Effector CD8-positive, alpha-beta T cell (primary cell): ENCODE results near the gene USHBP1.

Experiments used
- DNase-seq: peaks from one replicate; lab custom pipeline; 2025; lab: John Stamatoyannopoulos, UW

USHBP1 gene

GRCh38 chr19:17240062-17240752 lies 24.3 kb downstream of the USHBP1 start:
- no peak for DNase-seq

DNA sequence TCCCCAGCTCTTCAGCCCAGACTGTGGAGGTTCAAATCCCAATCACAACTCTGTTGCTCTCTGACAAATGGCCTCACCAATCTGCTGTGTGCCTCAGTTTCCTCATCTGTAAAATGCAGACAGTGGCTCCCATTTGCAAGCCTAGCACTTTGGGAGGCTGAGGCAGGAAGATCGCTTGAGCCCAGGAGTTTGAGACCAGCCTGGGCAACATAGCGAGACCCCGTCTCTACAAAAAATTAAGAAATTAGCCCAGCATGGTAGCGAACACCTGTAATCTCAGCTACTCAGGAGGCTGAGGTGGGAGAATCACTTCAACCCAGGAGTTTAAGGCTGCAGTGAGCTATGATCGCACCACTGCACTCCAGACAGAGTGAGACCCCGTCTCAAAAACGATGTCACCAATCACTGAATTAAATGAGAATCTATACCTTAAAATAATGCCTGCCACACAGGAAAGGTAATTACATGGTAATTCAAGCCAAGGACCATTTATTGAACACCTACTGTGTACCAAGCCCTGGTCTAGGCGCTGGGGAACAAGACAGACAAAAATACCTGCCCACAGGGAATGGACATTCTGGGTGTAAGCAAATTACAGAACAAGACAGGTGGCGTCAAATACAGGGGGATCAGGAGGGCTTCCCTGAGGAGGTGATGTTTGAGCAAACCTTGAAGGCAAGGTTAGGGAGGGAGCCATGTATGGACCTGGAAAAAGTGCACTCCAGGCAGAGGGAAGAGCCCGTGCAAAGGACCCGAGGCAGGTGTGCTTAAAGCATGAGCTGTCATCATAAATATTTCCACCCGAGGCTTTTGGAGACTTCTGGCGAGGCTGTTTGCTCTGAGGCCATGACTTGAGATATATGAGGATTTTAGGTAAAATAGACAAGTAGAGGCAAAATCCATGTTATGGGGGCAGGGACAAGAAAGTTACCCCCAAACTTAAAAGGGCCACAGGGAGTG lies 26.5 kb downstream of the USHBP1 start:
- no peak for DNase-seq

DNA sequence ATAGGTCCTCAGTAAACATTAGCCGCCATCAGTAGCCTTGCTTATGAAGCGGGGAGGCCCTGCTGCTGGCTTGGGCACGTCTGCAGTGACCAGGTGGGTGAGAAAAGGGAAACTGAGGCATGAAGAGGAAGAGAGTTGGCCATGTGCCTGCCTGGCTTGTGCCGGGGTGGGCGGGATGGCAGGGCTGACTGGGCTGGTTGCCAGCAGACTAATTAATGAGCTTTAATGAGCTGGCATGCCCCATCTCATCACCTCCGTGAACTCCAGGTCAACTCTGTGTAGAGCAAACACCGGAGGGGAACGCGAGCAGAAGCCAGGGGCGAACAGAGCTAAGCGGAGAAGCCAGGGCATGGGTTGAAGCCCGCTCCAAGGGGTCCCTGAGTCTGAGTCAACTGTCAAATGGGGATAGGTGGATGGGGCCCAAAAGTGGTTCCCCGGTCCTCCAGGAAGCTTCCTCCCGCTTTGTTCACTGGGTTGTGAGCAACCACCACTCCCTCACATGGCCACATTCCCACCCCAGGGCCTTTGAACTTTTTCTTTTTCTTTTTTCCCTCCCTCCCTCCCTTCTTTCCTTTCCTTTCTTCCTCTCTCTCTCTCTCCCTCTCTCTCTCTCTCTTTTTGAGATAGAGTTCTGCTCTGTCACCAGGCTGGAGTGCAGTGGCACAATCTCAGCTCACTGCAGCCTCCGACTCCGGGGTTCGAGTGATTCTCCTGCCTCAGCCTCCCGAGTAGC lies 27.6 kb downstream of the USHBP1 start:
- DNase-seq = no peak

- DNase-seq = no peak
Measured at GRCh38 chr19:17235971-17236777, 28.4 kb downstream of the USHBP1 start.

DNA sequence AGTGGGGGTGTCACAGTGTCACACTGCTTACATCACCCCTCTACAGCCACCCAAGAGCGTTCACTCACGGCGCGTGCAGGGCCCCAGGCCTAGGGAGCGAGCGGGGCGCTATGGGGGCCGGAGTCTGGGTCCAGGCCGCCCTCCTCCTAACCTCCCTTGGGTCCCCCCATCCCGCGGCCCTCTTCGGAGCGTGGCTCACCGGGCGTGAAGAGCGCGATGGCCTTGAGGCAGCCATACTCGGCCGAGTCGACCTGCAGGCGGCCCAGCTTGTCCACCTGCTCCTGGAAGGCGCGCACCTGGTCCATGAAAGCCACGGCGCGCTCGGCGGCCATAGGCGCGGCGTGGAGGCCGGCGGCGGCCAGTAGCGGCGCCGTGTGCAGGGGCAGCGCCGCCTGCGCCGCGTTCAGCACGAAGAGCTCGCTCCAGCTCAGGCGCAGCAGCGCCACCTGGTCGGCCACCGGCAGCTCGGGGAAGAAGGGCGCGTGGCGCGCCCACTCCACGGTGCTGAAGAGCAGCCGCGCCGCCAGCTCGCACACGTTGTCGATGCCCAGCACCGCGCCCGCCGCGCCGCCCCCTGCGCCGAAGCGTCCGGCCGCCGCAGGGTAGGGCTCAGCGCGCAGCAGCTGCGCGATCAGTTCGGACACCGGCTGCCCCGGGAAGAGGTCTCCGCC lies 29.1 kb downstream of the USHBP1 start:
- peak; percentile 46 for DNase-seq

DNA sequence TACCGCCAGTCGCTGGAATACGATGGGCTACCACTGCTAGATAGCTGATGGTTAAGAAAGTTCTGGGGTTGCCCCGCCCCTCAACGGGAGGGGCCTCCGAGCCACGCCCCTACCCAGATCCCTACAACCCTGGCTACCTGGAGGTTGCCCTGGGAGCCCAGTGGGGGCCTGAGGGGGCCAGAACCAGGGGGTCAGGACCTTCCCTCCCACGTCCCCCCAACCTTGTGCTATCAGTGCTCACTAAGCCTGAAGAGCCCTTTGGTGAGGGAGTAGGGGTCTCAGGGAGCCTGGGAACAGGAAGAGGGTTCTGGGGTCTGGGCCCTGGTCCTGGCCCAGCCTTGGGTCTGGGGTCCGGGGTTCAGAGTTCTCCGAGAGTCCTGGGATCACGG lies 29.6 kb downstream of the USHBP1 start:
- peak; percentile 41 for DNase-seq

DNA sequence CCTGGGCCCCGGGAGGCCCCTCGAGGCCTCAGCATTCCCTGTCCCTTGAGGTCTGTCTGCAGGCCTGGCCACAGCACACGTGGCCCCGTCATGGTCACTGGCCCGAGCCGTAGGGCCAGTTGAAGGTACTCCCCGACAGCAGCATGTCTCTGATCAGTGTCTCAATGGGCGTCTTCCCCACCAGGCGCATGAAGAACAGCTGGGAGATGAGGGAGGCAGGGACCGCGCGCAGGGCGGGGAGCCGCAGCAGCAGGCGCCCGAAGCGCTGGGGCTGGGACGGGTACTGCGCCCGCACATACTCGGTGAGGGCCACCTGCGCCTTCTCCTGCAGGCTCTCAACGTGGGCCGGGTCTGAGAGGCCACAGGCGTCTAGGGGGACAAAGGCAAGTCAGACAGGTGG lies 32.3 kb downstream of the USHBP1 start:
- no peak for DNase-seq

DNA sequence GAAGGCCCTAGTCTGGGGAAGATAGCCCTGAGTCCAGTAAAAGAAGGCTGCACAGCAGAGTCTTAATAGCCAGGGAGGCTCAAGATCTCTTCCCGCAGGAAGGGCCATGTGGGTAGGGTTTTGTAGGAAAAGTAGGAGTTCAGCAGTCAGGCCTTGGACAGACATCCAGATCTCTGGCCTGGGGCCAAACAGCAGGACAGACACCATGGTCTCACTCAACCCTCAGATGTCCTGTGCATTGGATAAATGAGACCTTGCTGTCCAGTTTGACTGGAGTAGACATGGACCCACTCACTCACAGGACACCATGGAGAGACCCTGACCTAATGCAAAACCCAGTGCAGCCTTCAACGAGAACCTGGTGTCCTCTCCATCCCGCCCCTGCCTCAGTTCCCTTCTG lies 34.7 kb downstream of the USHBP1 start:
- DNase-seq = no peak

DNA sequence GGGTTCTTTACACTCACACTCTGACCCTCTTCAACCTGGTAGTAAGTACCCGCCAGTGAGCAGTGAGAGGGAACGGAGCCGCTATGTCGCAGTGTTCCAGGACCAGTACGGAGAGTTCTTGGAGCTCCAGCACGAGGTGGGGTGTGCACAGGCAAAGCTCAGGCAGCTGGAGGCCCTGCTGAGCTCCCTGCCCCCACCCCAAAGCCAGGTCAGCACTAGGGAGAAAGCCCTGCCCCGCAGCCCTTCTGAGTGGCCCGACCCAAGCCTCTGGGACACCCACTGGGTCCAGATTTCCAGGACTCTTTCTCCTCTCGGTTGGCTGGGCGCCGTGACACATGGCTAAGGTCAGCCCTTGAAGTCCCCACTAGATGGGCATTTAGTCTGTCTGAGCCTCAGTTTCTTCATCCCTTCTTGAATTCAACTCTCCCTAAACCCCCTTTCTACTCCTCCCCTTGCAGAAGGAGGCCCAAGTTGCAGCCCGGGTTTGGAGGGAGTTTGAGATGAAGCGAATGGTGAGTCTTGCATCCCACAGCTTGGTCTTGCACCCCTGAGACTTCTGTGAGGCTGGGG lies 36.7 kb downstream of the USHBP1 start:
- DNase-seq = no peak

- DNase-seq = peak; percentile 92
Measured at GRCh38 chr19:17226002-17226933, 38.3 kb downstream of the USHBP1 start, which contains the start of gene OCEL1. Gene OCEL1, plus strand, starts transcription at chr19:17226226. Its CDS starts 22 bp downstream, at chr19:17226248.

GRCh38 chr19:17225053-17225452 lies 39.5 kb downstream of the USHBP1 start:
- DNase-seq = no peak

GRCh38 chr19:17220207-17220758 lies 44.3 kb downstream of the USHBP1 start:
- no peak for DNase-seq

DNA sequence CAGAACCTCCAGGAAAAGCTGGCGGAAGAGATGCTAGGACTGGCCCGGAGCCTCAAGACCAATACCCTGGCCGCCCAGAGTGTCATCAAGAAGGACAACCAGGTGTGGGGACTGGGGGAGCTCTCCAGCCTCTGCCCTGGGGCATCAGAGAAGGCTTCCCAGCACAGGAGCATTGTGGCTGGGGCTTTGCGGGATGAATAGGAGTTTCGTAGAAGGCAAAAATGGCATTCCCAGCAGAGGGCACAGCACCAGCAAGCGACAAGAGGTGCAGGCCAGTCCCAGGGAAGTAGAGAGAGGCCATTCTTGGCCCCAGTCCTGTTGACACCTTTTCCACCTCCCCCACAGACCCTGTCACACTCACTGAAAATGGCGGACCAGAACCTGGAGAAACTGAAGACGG lies 45.3 kb downstream of the USHBP1 start:
- DNase-seq = no peak

DNA sequence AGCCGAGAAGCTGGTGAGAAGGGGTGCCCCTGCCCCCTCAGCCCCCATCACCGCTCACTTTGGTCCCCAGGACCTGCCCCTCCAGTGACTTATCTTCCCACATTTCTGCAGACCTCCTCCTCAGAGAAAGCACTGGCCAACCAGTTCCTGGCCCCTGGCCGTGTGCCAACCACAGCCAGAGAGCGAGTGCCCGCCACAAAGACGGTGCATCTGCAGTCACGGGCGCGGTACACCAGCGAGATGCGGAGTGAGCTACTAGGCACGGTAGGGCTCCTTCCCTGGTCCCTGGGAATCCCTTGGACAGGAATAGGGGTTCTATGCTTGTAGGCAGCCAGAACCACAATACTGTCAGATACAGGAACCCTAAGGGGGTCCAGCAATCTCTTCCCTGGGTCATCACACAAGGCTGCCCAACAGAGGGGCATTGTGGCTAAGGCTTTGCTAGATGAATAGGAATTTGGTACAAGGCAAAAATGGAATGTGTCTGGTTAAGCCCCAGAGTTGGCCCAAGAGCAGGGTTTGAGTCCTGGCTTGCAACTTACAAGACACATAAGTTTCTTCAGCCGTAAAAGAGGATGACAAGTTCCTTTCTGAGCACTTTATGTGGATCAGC lies 48.4 kb downstream of the USHBP1 start:
- DNase-seq = no peak

DNA sequence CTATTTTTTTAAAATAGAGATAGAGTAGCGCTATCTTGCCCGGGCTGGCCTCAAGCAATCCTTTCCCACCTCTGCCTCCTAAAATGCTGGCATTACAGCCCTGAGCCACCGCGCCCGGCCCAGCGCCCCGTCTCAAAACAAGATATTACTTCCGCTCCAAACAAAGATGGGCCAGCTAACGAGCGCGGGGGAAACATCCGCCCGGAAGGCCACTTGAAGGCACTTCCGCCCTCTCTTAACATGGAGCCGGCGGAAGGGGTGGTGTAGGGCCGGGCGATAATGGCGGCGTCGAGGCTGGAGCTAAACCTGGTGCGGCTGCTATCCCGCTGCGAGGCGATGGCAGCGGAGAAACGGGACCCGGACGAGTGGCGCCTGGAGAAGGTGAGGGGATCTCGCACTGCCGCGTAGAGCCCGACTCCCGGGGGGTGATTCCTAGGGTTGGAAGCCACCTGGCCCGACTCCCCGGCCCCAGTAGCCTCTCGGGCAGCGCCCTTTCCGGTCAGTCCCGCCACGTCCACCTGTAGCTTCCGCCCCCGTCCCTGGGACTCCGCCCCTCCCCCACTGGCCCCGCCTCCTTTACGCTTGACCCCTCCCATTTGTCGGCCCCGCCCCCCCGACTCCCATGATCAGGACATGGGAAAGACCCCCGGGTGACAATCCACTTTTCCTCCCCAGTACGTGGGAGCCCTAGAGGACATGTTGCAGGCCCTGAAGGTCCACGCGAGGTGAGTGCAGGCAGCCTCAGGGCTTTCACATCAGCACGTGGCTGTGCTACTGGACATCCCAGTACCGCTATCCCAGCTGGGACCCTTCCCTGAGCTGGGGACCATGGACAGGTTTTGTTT lies 49.2 kb downstream of the USHBP1 start, which contains the start of gene USE1:
USE1 (plus strand) TSS at position 231 of the 845 bp plus-strand sequence; CDS start at position 280, 49 bp downstream.
- peak; percentile 79 for DNase-seq

DNA sequence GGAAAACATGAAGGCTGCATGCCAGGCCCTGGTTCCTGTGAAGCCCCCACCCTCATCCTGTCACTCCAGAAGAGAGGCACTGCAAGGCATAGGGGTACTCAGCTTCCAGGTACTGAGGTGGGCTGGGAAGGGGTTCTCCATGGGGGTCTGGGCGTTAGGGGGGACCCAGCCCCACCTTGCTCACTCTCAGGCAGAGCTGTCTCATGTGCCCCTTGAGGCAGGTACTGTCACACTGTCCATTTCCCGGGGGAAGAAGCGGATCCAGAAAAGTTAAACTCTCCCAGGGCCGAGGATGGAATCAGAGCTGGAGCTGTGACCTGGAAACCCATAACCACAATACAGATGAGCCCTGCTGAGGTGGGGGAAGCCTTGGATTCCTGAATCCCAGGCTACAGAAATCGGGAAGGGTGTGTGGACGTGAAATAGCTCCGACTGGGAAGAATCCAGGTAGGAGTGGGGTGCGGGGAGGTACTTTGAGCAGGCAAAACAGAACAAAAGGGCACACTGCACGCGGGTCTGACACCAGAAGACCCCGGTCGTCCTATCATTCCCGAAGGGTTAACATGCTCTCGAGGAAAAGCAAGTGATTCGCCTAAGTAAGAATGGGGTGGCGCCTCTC lies 49.9 kb downstream of the USHBP1 start:
- no peak for DNase-seq

- no peak for DNase-seq
Measured at GRCh38 chr19:17213334-17213733, 51.2 kb downstream of the USHBP1 start.
